ENCODE measurements around the gene C6orf47. TPM values are rescaled to one million over a fixed set of nuclear protein-coding genes. Genes with fewer than 3 reads are reported as not detected.

The C6orf47 gene
- polyA plus RNA-seq, 2 of the 4 experiments (the other 2 are of a cell fraction) = 6.0 to 13.6 TPM

DNA sequence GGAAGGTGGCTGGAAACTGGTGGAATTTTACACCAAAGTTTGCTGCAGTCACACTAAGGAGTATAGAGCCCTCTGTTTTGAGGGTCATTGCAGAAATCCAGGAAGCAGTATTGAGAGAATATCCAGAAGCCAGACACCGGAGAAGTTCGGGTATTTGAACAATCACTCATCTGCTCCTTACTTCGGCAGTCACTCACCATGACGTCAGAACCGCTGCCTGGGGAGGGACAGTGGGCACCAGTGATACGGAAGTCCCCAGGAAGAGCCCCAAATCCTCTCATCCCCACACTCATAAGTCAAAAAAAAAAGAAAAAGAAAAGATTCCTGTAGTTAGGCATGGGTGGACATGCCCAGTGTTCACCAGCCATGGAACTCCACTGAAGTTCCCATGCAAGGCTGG lies 16.3 kb upstream of the C6orf47 start:
- DNase-seq (ENCODE audit: low read depth in 1 of 2, low spot score in 1 of 2) (no peak), FAIRE-seq (no peak), ATAC-seq (no peak)
- Histone ChIP-seq H3K4me3 (no peak overlapping the region), H3K9me3 (no peaks in the 10 kb centered on the region), H3K4me1 (peaks cover 8% of the 10 kb centered on the region; the same call in 1 of the 3 replicates), H3K4me2 (peak overlapping the region; percentile 47; the same call in 2 of the 3 replicates), H3K27ac (peak overlapping the region; percentile 21 to 34; a peak in 2 of 6 replicates)
- ChIA-PET CTCF (no interaction called here), POLR2A (no interaction called here)
- 26% methylated on average over 6 of the region's 6 CpGs for WGBS (ENCODE audit: missing lambda C conversion rate)
- no peak for TF ChIP-seq RNF2 (IDR thresholded peaks at IDR 0.05; ENCODE audit: borderline replicate concordance, low read depth)
- no peak for TF ChIP-seq ZC3H11A (IDR thresholded peaks at IDR 0.05)
- TF ChIP-seq POLR2A (IDR thresholded peaks at IDR 0.05; ENCODE audit: low read length) = no peak
- no peak for TF ChIP-seq ZFP36 (IDR thresholded peaks at IDR 0.05; ENCODE audit: borderline replicate concordance, partially characterized antibody)
- TF ChIP-seq HOXB13 (CRISPR knock-in tag; IDR thresholded peaks at IDR 0.05; ENCODE audit: low read depth) = no peak
- no peak for TF ChIP-seq KDM5A (IDR thresholded peaks at IDR 0.05)
- TF ChIP-seq, protein P1, sequence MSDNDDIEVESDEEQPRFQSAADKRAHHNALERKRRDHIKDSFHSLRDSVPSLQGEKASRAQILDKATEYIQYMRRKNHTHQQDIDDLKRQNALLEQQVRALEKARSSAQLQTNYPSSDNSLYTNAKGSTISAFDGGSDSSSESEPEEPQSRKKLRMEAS (IDR thresholded peaks at IDR 0.05) = no peak
- no peak for TF ChIP-seq FOXS1 (CRISPR knock-in tag; IDR thresholded peaks at IDR 0.05)
- TF ChIP-seq HOXB5 (CRISPR knock-in tag; IDR thresholded peaks at IDR 0.05) = no peak
- TF ChIP-seq SREBF2 (IDR thresholded peaks at IDR 0.05) = no peak
- no peak for TF ChIP-seq KDM1A (IDR thresholded peaks at IDR 0.05; ENCODE audit: low read depth)

DNA sequence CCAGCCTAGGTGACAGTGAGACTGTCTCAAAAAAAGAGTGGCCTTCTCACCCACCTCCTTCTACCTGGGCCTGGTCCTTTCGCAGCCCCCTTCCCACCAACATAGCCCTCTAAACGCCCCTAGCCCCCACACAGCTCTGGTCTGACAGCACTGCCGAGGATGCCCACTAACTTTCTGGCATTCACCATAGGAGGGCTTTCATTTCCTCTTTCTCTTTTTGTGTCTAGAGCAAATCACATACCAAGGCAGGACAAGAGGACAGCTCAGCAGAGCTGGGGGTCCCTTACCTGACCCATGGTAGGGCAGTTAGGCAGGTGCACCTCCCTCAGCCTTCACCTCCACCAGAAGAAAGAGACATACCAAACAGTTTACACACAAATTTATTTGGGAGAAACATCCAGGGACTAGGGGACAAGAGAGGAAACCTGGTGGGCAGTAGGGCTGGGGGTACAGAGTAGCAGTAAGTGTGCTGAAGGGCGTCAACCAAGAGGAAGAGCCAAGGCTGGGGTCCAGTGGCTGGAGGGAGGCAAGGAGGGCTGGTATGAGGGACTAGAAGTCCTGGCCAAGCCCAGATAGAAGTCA lies 15.8 kb upstream of the C6orf47 start:
- ChIA-PET POLR2A (no interaction called here), CTCF (no interaction called here)
- Histone ChIP-seq H3K4me3 (no peak overlapping the region), H3K4me1 (peaks cover 8% of the 10 kb centered on the region; the same call in 1 of the 3 replicates), H3K4me2 (peak overlapping the region; percentile 47; the same call in 2 of the 3 replicates), H3K27ac (peak overlapping the region; percentile 21 to 34; a peak in 2 of 6 replicates), H3K9me3 (no peaks in the 10 kb centered on the region)
- WGBS (ENCODE audit: missing lambda C conversion rate) = 67% methylated on average over 4 of the region's 4 CpGs
- FAIRE-seq (no peak), DNase-seq (ENCODE audit: low read depth in 1 of 2, low spot score in 1 of 2) (no peak), ATAC-seq (no peak)
- TF ChIP-seq HOXB5 (CRISPR knock-in tag; IDR thresholded peaks at IDR 0.05) (no peak), USF2 (IDR thresholded peaks at IDR 0.05) (no peak), MAZ (IDR thresholded peaks at IDR 0.05; ENCODE audit: borderline replicate concordance, low read depth, low read length) (no peak), PBX3 (IDR thresholded peaks at IDR 0.05) (no peak), CEBPB (IDR thresholded peaks at IDR 0.05) (no peak), FOSL2 (IDR thresholded peaks at IDR 0.05) (no peak), FOSL2 (CRISPR knock-in tag; IDR thresholded peaks at IDR 0.05) (no peak), FOXS1 (CRISPR knock-in tag; IDR thresholded peaks at IDR 0.05) (no peak), HMGXB4 (CRISPR knock-in tag; IDR thresholded peaks at IDR 0.05; ENCODE audit: borderline replicate concordance) (no peak), ESRRA (IDR thresholded peaks at IDR 0.05; ENCODE audit: borderline replicate concordance, low read length) (no peak), PHF8 (IDR thresholded peaks at IDR 0.05; ENCODE audit: borderline replicate concordance, low read depth) (no peak), HOXB13 (CRISPR knock-in tag; IDR thresholded peaks at IDR 0.05; ENCODE audit: low read depth) (no peak), SREBF2 (IDR thresholded peaks at IDR 0.05) (no peak), MAFK (IDR thresholded peaks at IDR 0.05; ENCODE audit: partially characterized antibody) (no peak), NFE2L2 (conservative IDR thresholded peaks at IDR 0.05; ENCODE audit: low read length) (no peak), EHF (CRISPR knock-in tag; IDR thresholded peaks at IDR 0.05) (no peak), RCOR1 (IDR thresholded peaks at IDR 0.05; ENCODE audit: low read depth, low read length) (no peak)
- TF ChIP-seq, protein P2, sequence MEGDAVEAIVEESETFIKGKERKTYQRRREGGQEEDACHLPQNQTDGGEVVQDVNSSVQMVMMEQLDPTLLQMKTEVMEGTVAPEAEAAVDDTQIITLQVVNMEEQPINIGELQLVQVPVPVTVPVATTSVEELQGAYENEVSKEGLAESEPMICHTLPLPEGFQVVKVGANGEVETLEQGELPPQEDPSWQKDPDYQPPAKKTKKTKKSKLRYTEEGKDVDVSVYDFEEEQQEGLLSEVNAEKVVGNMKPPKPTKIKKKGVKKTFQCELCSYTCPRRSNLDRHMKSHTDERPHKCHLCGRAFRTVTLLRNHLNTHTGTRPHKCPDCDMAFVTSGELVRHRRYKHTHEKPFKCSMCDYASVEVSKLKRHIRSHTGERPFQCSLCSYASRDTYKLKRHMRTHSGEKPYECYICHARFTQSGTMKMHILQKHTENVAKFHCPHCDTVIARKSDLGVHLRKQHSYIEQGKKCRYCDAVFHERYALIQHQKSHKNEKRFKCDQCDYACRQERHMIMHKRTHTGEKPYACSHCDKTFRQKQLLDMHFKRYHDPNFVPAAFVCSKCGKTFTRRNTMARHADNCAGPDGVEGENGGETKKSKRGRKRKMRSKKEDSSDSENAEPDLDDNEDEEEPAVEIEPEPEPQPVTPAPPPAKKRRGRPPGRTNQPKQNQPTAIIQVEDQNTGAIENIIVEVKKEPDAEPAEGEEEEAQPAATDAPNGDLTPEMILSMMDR (IDR thresholded peaks at IDR 0.05) = no peak
- TF ChIP-seq, protein P1 (IDR thresholded peaks at IDR 0.05) = no peak

Data from A549 (cell line).